Glutamatergic neuron (in vitro differentiated cells): ENCODE data around the gene RTN4RL2. TPM values are rescaled to one million over a fixed set of nuclear protein-coding genes. Genes with fewer than 3 reads are reported as not detected.

Source experiments
- DNase-seq: peaks from one replicate; pipeline ENCODE4 v3.0.0; 2022
- H3K27ac Mint-ChIP-seq: one replicate; pipeline ENCODE4 v1.8.0; 2020; ENCODE audit warnings: mild to moderate bottlenecking, mixed read lengths, inconsistent platforms; ENCODE audit not compliant: unreplicated experiment
- H3K27me3 Mint-ChIP-seq: one replicate; pipeline ENCODE4 v1.8.0; 2020; ENCODE audit warnings: mild to moderate bottlenecking, moderate library complexity, mixed read lengths, inconsistent platforms; ENCODE audit not compliant: unreplicated experiment
- H3K36me3 Mint-ChIP-seq: one replicate; pipeline ENCODE4 v1.8.0; 2020; ENCODE audit warnings: mild to moderate bottlenecking, mixed read lengths, inconsistent platforms; ENCODE audit not compliant: unreplicated experiment
- H3K4me1 Mint-ChIP-seq: one replicate; pipeline ENCODE4 v1.8.0; 2020; ENCODE audit warnings: mild to moderate bottlenecking, low read depth, mixed read lengths, inconsistent platforms; ENCODE audit not compliant: unreplicated experiment
- H3K4me3 Mint-ChIP-seq: one replicate; pipeline ENCODE4 v1.8.0; 2020; ENCODE audit warnings: mild to moderate bottlenecking, mixed read lengths, inconsistent platforms; ENCODE audit not compliant: unreplicated experiment
- H3K9me3 Mint-ChIP-seq: one replicate; pipeline ENCODE4 v1.8.0; 2020; ENCODE audit warnings: mild to moderate bottlenecking, moderate library complexity, mixed read lengths, inconsistent platforms; ENCODE audit not compliant: unreplicated experiment
- CTCF ChIP-seq: fragments of 200-600 bp; sonication (generic); IDR thresholded peaks from one replicate; pipeline ENCODE4 v1.5.0; 2021; ENCODE audit not compliant: partially characterized antibody, unreplicated experiment
- total RNA-seq: library from RNA; stranded (reverse); fragmentation: NEBNext Ultra II Directional; extraction: Animal tissue kit (Norgen Biotek cat#: 25700); gene quantifications from one replicate; pipeline ENCODE4 v1.2.1, GENCODE V29; 2021; ENCODE audit not compliant: unreplicated experiment

RTN4RL2 gene
- total RNA-seq, 1 donor from 2014 or later = 119 TPM

- Mint-ChIP-seq H3K4me1 (no peaks in the 10 kb centered on the region), H3K4me3 (no peak overlapping the region), H3K27me3 (peaks cover 2% of the 10 kb centered on the region), H3K27ac (no peak overlapping the region), H3K9me3 (peaks cover 5% of the 10 kb centered on the region), H3K36me3 (no peaks in the 10 kb centered on the region)
- no peak for TF ChIP-seq CTCF
- no peak for DNase-seq
These were observed 14.3 kb upstream of the RTN4RL2 start for GRCh38 chr11:57446055-57446454.

- Mint-ChIP-seq H3K27me3 (peaks cover 11% of the 10 kb centered on the region), H3K4me3 (no peak overlapping the region), H3K36me3 (no peaks in the 10 kb centered on the region), H3K27ac (no peak overlapping the region), H3K4me1 (peaks cover 3% of the 10 kb centered on the region), H3K9me3 (peaks cover 4% of the 10 kb centered on the region)
- no peak for TF ChIP-seq CTCF
- no peak for DNase-seq
These were observed 6.7 kb upstream of the RTN4RL2 start for GRCh38 chr11:57453543-57454177.

GRCh38 chr11:57456960-57457642 lies 3.2 kb upstream of the RTN4RL2 start:
- peaks cover 7% of the 10 kb centered on the region for H3K4me1 Mint-ChIP-seq
- H3K36me3 Mint-ChIP-seq = no peaks in the 10 kb centered on the region
- peaks cover 14% of the 10 kb centered on the region for H3K9me3 Mint-ChIP-seq
- peak overlapping the region; percentile 56 for H3K4me3 Mint-ChIP-seq
- peaks cover 22% of the 10 kb centered on the region for H3K27me3 Mint-ChIP-seq
- H3K27ac Mint-ChIP-seq = peak overlapping the region; percentile 46
- peak; percentile 93 for DNase-seq
- TF ChIP-seq CTCF = peak; percentile 99

- H3K4me1 Mint-ChIP-seq = peaks cover 10% of the 10 kb centered on the region
- no peaks in the 10 kb centered on the region for H3K36me3 Mint-ChIP-seq
- peak overlapping the region; percentile 50 for H3K4me3 Mint-ChIP-seq
- peak overlapping the region; percentile 28 for H3K27ac Mint-ChIP-seq
- TF ChIP-seq CTCF = peak; percentile 50
- peaks cover 22% of the 10 kb centered on the region for H3K27me3 Mint-ChIP-seq
- DNase-seq = no peak
- peaks cover 17% of the 10 kb centered on the region for H3K9me3 Mint-ChIP-seq
These were observed 2.7 kb upstream of the RTN4RL2 start for GRCh38 chr11:57457643-57458023.

GRCh38 chr11:57458060-57458409 lies 2.3 kb upstream of the RTN4RL2 start:
- no peak for DNase-seq
- Mint-ChIP-seq H3K4me3 (peak overlapping the region; percentile 50), H3K36me3 (no peaks in the 10 kb centered on the region), H3K27ac (no peak overlapping the region), H3K9me3 (peaks cover 21% of the 10 kb centered on the region), H3K27me3 (peaks cover 22% of the 10 kb centered on the region), H3K4me1 (peaks cover 13% of the 10 kb centered on the region)
- no peak for TF ChIP-seq CTCF
